Stimulated activated CD8-positive, alpha-beta memory T cell treated with anti-CD3 and anti-CD28 coated beads, Interleukin-12 subunit alpha, Interleukin-12 subunit beta, amount 100 ng/mL, for 24 hours (primary cell): ENCODE results near the gene DPP6.

Experiments
- DNase-seq: peaks from one replicate; pipeline ENCODE4 v3.0.0-alpha.2; 2020; ENCODE audit errors: extremely low read depth

The DPP6 gene

GRCh38 chr7:154451480-154452457, 399.6 kb downstream of the DPP6 start:
- DNase-seq = no peak

GRCh38 chr7:154463794-154464193, 411.6 kb downstream of the DPP6 start:
- DNase-seq = no peak

GRCh38 chr7:154469652-154470051, 417.5 kb downstream of the DPP6 start:
- DNase-seq = no peak

- no peak for DNase-seq
Measured at GRCh38 chr7:154472343-154472742, 420.1 kb downstream of the DPP6 start.

DNA sequence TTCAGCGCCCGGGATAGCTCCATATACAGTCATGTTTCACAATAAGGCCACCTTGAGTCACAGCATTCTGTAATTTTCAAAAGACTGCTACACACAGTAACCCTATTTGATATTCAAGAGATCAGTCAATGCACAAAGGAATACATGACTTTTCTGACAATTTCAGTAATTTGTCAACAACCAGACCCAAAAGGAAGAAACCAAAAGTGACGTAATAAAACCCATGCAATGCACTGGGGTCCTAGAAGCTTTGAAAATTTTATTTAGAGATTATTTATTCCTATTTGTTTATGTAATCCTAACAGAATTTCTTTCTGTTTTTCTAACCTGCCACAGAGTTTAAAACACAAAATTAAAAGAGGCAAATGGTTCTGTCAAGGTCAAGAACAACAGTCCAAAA, 421.2 kb downstream of the DPP6 start:
- DNase-seq = no peak

- no peak for DNase-seq
Measured at GRCh38 chr7:154474903-154475520, 422.8 kb downstream of the DPP6 start.

DNA sequence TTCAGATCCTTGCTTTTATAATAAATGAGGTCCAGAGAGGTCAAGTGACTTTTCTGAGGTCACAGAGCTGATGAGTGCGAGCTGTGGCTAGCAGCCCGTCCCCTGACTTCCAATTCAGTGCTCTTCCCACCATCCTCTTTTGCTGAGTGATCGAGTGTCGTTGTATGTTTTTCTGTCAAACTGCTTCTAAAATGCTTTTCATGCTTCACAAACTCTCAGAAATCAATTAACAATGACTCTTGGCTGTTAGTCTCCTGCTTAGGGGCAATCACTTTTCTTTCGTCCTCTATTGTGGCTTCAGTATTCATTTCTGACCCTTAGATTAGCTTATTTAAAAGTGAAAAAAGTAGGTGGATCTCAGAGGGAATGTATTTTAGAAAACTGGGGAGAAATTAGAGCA, 423.7 kb downstream of the DPP6 start:
- DNase-seq = no peak

DNA sequence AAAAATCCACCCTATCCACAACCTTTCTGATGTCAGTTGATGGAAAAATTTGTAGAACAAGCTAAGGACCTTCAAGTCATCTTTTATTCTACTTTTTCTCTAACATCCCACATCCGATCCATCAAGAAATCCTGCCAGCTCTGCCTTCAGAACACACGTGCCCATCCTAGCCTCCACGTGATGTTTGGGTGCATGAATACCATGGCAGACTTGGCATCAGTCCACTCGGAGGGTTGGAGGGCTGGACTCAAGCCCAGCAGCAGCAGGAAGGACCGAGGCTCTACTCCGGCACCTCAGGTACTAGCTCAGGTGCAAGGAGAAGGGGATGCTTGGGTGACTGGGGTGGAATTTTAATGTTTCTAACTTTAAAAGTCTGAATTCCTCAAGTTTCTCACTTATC, 428.6 kb downstream of the DPP6 start:
- no peak for DNase-seq

DNA sequence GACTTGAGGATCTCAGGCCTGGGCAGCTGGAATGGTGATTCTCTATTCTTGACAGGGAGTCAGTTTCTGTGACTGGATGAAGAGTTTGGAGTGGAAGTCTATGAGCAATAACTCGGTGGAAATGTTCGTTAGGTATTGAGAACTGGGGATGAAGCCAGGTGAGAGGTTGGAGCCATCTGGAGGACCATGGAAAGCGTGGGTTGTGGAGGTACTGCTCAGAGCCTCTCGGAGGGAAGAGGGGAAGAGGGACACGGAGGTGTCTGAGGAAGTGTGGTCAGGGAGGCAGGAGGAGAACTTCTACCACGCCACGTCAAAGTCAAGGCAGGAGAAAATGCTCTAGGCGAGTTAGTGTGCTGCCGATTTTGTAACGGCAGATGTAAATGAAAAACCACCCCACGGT, 430.7 kb downstream of the DPP6 start:
- DNase-seq = no peak

DNA sequence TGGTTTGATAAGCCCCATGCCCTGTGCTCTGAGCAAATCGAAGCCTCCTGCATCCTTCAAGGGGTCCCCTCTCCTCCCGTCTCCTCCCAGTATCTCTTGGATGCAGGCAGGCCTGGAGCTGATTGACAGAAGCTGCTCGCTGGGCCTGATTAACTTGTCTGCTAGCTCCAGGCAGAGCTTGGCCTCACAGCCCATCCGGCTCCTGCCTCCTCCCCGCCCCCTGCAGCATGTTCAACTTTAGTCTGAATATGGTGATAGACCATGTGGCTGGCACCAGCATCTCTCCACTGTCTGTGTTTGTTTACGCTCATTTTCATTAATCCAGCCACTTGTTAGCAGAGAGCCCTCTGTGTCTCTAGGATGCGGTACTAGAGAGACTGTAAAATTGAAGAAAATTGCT, 432.2 kb downstream of the DPP6 start:
- no peak for DNase-seq

- DNase-seq = no peak
Measured at GRCh38 chr7:154484943-154485342, 432.7 kb downstream of the DPP6 start.

- no peak for DNase-seq
Measured at GRCh38 chr7:154489897-154490296, 437.7 kb downstream of the DPP6 start.

DNA sequence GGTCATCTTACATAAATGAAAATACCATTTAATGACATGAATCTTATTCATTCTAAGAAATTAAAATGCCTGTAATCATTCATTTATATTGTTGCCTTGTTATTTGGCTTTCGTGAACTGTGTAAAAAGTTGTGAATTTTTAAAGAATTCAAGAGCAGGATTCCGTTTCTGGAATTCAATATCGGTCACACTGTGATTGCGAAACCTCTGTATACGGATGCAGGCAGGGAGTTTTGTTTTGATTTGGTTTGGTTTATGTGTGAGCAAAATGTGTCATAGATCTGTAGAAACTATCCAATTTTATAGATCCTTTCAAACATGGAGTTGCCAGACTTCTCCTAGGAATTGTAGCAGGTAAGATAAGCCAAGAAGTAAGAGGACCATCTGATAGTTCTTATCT, 441.4 kb downstream of the DPP6 start:
- DNase-seq = no peak

- DNase-seq = no peak
Measured at GRCh38 chr7:154497751-154498150, 445.6 kb downstream of the DPP6 start.

- no peak for DNase-seq
Measured at GRCh38 chr7:154503962-154504550, 451.9 kb downstream of the DPP6 start.

- no peak for DNase-seq
Measured at GRCh38 chr7:154504918-154505317, 452.7 kb downstream of the DPP6 start.

DNA sequence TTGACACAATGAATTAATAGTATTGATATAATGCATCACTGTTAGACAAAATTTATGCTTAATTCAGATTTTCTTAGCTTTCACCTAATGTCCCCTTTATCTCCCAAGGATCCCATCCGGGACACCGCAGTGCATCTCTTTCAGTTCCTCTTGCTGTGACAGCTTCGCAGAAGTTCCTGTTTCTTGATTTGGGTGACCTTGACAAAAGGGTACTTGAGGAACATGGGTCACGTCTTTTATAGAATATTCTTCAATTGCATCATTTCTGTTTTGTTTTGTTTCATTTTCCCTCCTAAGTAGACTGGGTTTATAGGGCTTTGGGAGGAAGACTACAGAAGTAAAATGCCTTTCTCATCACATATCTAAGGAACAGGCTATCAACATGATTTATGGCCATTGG, 453.2 kb downstream of the DPP6 start:
- DNase-seq = no peak

GRCh38 chr7:154509192-154509591, 457.0 kb downstream of the DPP6 start:
- no peak for DNase-seq

DNA sequence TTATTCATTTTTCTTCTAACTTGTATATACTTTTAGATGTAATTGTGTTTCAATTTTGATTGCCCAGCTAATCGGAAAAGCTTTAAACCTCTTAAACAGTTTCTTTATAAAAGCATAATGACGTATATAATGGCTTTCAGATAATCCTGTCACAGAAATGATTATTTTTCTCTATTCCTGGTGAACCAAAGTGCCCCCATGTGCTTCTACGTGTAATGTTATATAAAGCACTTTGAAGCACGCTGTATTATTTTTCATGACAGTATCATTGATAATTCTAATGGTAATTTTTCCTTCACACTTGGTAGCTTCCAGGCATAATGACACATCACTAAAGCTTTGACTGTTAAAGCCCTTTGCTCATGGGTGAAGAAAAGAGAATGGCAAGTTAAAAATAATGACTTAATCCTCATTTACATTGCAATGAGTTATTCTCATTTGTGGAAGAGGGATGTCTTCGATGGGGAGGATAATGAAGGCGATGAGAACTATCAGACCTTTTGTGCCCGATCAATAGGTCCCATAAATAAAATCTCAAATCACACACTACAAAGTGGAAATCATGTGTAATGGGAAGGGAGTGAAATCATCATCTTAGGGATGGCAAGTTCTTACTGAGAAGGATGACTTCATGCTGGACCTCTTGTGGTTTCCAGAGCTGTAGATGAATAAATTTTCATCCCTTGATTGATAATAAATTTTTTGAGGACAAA, 460.1 kb downstream of the DPP6 start:
- DNase-seq = no peak

- DNase-seq = no peak
Measured at GRCh38 chr7:154517768-154518167, 465.6 kb downstream of the DPP6 start.

GRCh38 chr7:154519229-154519628, 467.0 kb downstream of the DPP6 start:
- DNase-seq = no peak

DNA sequence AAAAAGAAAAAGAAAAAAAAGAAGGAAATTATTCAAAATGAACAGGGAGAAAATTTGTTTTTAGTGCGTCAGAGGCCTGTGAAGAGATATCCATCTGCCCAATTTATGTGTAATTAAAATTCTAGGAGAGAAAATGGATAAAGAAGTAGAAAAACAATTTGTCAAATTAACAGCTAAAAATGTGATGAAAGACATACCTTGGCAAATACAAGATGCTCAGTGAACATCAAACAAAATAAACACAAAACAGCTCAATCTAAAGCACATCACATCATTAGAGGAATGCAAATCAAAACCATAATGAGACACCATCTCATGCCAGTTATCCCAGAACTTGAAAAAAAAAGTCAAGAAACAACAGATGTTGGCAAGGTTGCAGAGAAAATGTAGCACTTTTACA, 477.9 kb downstream of the DPP6 start:
- DNase-seq = no peak
